ENCODE measurements around the gene NCAM1. TPM values are rescaled to one million over a fixed set of nuclear protein-coding genes. Genes with fewer than 3 reads are reported as not detected.

The NCAM1 gene
- total RNA-seq, 4 donors from 2014 or later, result 1.8 to 42.9 (median 10.5) TPM

- DNase-seq, result no peak
- no peaks in the 10 kb centered on the region for H3K27me3 ChIP-seq
- no peaks in the 10 kb centered on the region for H3K36me3 ChIP-seq
- no peaks in the 10 kb centered on the region for H3K4me1 ChIP-seq
- no peak for TF ChIP-seq POLR2A (IDR thresholded peaks at IDR 0.05)
- TF ChIP-seq CTCF (IDR thresholded peaks at IDR 0.05), result no peak
- no peak overlapping the region for H3K4me3 ChIP-seq
- H3K9me3 ChIP-seq, result no peaks in the 10 kb centered on the region
- no peak overlapping the region for H3K27ac ChIP-seq
Observed at GRCh38 chr11:113162592-113162962, 201.4 kb downstream of the NCAM1 start.

GRCh38 chr11:113163291-113164030 lies 202.2 kb downstream of the NCAM1 start:
- Histone ChIP-seq H3K4me3 (no peak overlapping the region), H3K4me1 (no peaks in the 10 kb centered on the region), H3K9me3 (no peaks in the 10 kb centered on the region), H3K36me3 (no peaks in the 10 kb centered on the region), H3K27ac (no peak overlapping the region), H3K27me3 (no peaks in the 10 kb centered on the region)
- no peak for DNase-seq
- TF ChIP-seq POLR2A (IDR thresholded peaks at IDR 0.05), result no peak
- TF ChIP-seq CTCF (IDR thresholded peaks at IDR 0.05), result no peak

GRCh38 chr11:113166280-113166679 lies 205.1 kb downstream of the NCAM1 start:
- H3K4me3 ChIP-seq, result no peak overlapping the region
- no peak for TF ChIP-seq CTCF (IDR thresholded peaks at IDR 0.05)
- TF ChIP-seq POLR2A (IDR thresholded peaks at IDR 0.05), result no peak
- no peaks in the 10 kb centered on the region for H3K9me3 ChIP-seq
- no peaks in the 10 kb centered on the region for H3K27me3 ChIP-seq
- no peak overlapping the region for H3K27ac ChIP-seq
- no peaks in the 10 kb centered on the region for H3K4me1 ChIP-seq
- no peaks in the 10 kb centered on the region for H3K36me3 ChIP-seq
- no peak for DNase-seq

- H3K4me3 ChIP-seq, result no peak overlapping the region
- no peaks in the 10 kb centered on the region for H3K9me3 ChIP-seq
- H3K27ac ChIP-seq, result no peak overlapping the region
- TF ChIP-seq CTCF (IDR thresholded peaks at IDR 0.05) (no peak), POLR2A (IDR thresholded peaks at IDR 0.05) (no peak)
- no peaks in the 10 kb centered on the region for H3K36me3 ChIP-seq
- DNase-seq, result no peak
- no peaks in the 10 kb centered on the region for H3K4me1 ChIP-seq
- no peaks in the 10 kb centered on the region for H3K27me3 ChIP-seq
Observed at GRCh38 chr11:113167599-113167998, 206.4 kb downstream of the NCAM1 start.

GRCh38 chr11:113168354-113169342 lies 207.4 kb downstream of the NCAM1 start:
- Histone ChIP-seq H3K27me3 (no peaks in the 10 kb centered on the region), H3K36me3 (no peaks in the 10 kb centered on the region), H3K4me1 (no peaks in the 10 kb centered on the region), H3K27ac (no peak overlapping the region), H3K9me3 (no peaks in the 10 kb centered on the region), H3K4me3 (no peak overlapping the region)
- no peak for DNase-seq
- TF ChIP-seq CTCF (IDR thresholded peaks at IDR 0.05) (no peak), POLR2A (IDR thresholded peaks at IDR 0.05) (no peak)

Measured in Peyer's patch (tissue), 4 donors.